Activated CD4-positive, alpha-beta T cell treated with anti-CD3 and anti-CD28 coated beads, Interleukin-2, amount 10 ng/mL, durations not matched to agents 24 days and 14 days (primary cell): ENCODE data around the gene GPALPP1. TPM values are rescaled to one million over a fixed set of nuclear protein-coding genes. Genes with fewer than 3 reads are reported as not detected.
"Not testable (repeated sequence)": the region's sequence is repeated elsewhere in the genome, so short reads cannot be mapped to it uniquely, and the experiment has no call there.

Experiments
- DNase-seq: peaks from one replicate; pipeline ENCODE4 v3.0.0; 2022
- H3K27ac Mint-ChIP-seq: one replicate; pipeline ENCODE4 v1.8.0; 2022; ENCODE audit warnings: mild to moderate bottlenecking, mixed read lengths
- H3K27me3 Mint-ChIP-seq: one replicate; pipeline ENCODE4 v1.8.0; 2022; ENCODE audit warnings: mixed read lengths
- H3K36me3 Mint-ChIP-seq: one replicate; pipeline ENCODE4 v1.8.0; 2022; ENCODE audit warnings: low read depth, mild to moderate bottlenecking, mixed read lengths
- H3K4me1 Mint-ChIP-seq: one replicate; pipeline ENCODE4 v1.8.0; 2021; ENCODE audit warnings: mixed read lengths
- H3K4me3 Mint-ChIP-seq: one replicate; pipeline ENCODE4 v1.8.0; 2022; ENCODE audit warnings: mild to moderate bottlenecking, moderate library complexity, mixed read lengths
- H3K9me3 Mint-ChIP-seq: one replicate; pipeline ENCODE4 v1.8.0; 2021; ENCODE audit warnings: mixed read lengths
- intact Hi-C: fragments of 100-400 bp; cut with micrococcal nuclease; formaldehyde crosslinking; loops from one replicate; pipeline ENCODE4 v1.15.1; 2023
- total RNA-seq: library from RNA; stranded (reverse); gene quantifications from 2 replicates; pipeline ENCODE4 v1.2.3, GENCODE V29; 2022

The GPALPP1 gene, protein sequence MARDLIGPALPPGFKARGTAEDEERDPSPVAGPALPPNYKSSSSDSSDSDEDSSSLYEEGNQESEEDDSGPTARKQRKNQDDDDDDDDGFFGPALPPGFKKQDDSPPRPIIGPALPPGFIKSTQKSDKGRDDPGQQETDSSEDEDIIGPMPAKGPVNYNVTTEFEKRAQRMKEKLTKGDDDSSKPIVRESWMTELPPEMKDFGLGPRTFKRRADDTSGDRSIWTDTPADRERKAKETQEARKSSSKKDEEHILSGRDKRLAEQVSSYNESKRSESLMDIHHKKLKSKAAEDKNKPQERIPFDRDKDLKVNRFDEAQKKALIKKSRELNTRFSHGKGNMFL
- total RNA-seq: 29.1 and 32.3 TPM in 2 replicates

GRCh38 chr13:44989071-44989889, at the start of gene GPALPP1, which contains the start of gene NUFIP1:
Gene GPALPP1 (plus strand): TSS chr13:44989538. CDS start chr13:44989655, 117 bp downstream.
Gene NUFIP1 (minus strand): TSS chr13:44989471. CDS start chr13:44989436, 35 bp downstream.
- H3K9me3 Mint-ChIP-seq: no peaks in the 10 kb centered on the region
- H3K27ac Mint-ChIP-seq: peak within 1 kb of the TSS; percentile 98
- DNase-seq: peak; percentile 98
- H3K27me3 Mint-ChIP-seq: no peaks in the 10 kb centered on the region
- peaks cover 46% of the 10 kb centered on the region for H3K4me1 Mint-ChIP-seq
- peak within 1 kb of the TSS; percentile 99 for H3K4me3 Mint-ChIP-seq
- peaks cover 22% of the 10 kb centered on the region for H3K36me3 Mint-ChIP-seq
- intact Hi-C loops: loop anchor here (1.0 to 5.0 kb wide), 5 partner anchors 71 to 1063 kb away; partner anchors contain the start of gene ZC3H13

GRCh38 chr13:44943411-44943810, 45.9 kb upstream of the GPALPP1 start:
- H3K27ac Mint-ChIP-seq, DNase-seq, H3K27me3 Mint-ChIP-seq, H3K4me1 Mint-ChIP-seq, H3K4me3 Mint-ChIP-seq, intact Hi-C loops, H3K9me3 Mint-ChIP-seq: not testable (repeated sequence)
- peaks cover 20% of the 10 kb centered on the region for H3K36me3 Mint-ChIP-seq

- peaks cover 15% of the 10 kb centered on the region for H3K36me3 Mint-ChIP-seq
- H3K27ac Mint-ChIP-seq: no peak overlapping the region
- H3K27me3 Mint-ChIP-seq: no peaks in the 10 kb centered on the region
- intact Hi-C loops: no loop called here
- no peaks in the 10 kb centered on the region for H3K9me3 Mint-ChIP-seq
- no peaks in the 10 kb centered on the region for H3K4me1 Mint-ChIP-seq
- no peak overlapping the region for H3K4me3 Mint-ChIP-seq
- DNase-seq: no peak
Observed at GRCh38 chr13:44951184-44951583, 38.2 kb upstream of the GPALPP1 start.

DNA sequence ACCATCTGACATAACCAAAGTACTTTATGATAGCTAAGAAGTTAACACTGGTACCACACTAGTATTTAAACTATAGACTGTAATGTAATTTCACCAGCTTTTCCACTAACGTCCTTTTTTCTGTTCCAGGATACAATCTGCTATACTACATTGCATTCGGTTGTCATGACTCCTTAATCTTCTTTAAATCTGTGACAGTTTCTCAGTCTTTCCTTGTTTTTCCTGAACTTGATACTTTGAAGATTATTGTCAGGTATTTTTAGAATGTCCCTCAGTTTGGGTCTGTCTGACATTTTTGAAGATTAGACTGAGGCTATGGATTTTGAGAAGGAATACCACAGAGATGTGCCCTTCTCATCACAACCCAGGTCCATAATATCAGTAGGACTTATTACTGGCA, 36.7 kb upstream of the GPALPP1 start:
- Mint-ChIP-seq H3K9me3 (no peaks in the 10 kb centered on the region), H3K4me1 (no peaks in the 10 kb centered on the region), H3K27me3 (no peaks in the 10 kb centered on the region), H3K36me3 (peaks cover 17% of the 10 kb centered on the region), H3K27ac (no peak overlapping the region), H3K4me3 (no peak overlapping the region)
- intact Hi-C loops: no loop called here
- no peak for DNase-seq

DNA sequence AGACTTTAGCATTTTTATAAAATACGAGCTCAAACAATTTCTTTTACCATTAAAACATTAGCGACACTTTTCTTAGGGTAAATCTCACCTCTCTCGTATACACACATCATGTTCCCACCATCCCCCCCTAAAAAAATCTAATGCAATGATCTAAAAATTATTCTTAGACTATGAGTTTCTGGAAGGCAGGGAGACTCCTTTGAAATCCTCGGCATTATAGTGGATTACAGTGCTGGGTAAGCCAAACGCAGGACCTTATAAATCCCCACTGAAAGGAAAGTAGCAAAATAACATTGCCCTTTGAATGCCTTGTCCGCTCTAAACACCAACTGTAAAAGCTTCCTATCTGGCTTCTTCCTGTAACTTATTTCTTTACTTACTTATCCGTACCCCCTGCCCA, 35.1 kb upstream of the GPALPP1 start:
- H3K9me3 Mint-ChIP-seq: no peaks in the 10 kb centered on the region
- no peak overlapping the region for H3K4me3 Mint-ChIP-seq
- H3K27ac Mint-ChIP-seq: no peak overlapping the region
- intact Hi-C loops: no loop called here
- no peaks in the 10 kb centered on the region for H3K27me3 Mint-ChIP-seq
- peaks cover 16% of the 10 kb centered on the region for H3K36me3 Mint-ChIP-seq
- no peaks in the 10 kb centered on the region for H3K4me1 Mint-ChIP-seq
- no peak for DNase-seq

GRCh38 chr13:44955406-44955805, 33.9 kb upstream of the GPALPP1 start:
- Mint-ChIP-seq H3K4me3 (no peak overlapping the region), H3K9me3 (no peaks in the 10 kb centered on the region), H3K36me3 (peaks cover 12% of the 10 kb centered on the region), H3K4me1 (no peaks in the 10 kb centered on the region), H3K27ac (no peak overlapping the region), H3K27me3 (no peaks in the 10 kb centered on the region)
- DNase-seq: no peak
- intact Hi-C loops: no loop called here

GRCh38 chr13:44961997-44962396, 27.3 kb upstream of the GPALPP1 start:
- Mint-ChIP-seq H3K9me3 (peaks cover 17% of the 10 kb centered on the region), H3K27me3 (no peaks in the 10 kb centered on the region), H3K27ac (no peak overlapping the region), H3K36me3 (peaks cover 52% of the 10 kb centered on the region), H3K4me1 (peaks cover 5% of the 10 kb centered on the region), H3K4me3 (no peak overlapping the region)
- intact Hi-C loops: no loop called here
- no peak for DNase-seq

DNA sequence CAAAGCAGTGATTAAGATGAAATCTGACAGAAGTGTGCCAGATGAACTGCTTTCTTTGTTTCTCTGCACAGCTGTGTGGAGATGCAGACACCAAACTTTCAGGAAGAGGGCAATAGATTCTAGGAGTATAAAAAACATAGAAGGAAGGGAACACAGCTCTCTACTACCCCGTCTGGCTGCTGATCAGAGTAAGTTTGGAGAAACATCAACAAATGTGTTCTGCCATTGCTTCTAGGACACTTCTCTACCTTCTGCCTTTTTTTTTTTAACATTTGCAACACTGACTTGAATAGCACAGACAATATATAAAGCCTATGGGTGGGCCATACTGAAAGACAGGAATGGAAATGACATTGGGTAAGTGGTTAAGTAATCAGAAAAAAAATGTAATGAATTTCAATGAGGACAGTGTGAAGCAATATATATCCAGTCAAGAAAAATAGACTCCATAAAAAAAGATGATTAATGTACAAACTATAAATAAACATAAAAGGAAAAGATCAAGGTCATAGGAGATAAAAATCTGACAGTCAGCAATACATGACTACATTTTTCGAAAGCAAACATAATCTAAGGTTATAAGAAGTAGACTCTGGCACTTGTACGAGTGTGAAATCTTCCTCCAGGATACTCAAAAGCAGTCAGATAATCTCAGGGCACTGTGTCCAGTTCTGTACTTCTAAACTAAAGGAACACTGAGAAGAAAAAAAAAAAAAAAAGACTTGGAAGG, 21.5 kb upstream of the GPALPP1 start:
- Mint-ChIP-seq H3K27ac (no peak overlapping the region), H3K9me3 (peaks cover 9% of the 10 kb centered on the region), H3K27me3 (no peaks in the 10 kb centered on the region), H3K4me1 (peaks cover 5% of the 10 kb centered on the region), H3K4me3 (no peak overlapping the region), H3K36me3 (peaks cover 33% of the 10 kb centered on the region)
- intact Hi-C loops: no loop called here
- DNase-seq: peak; percentile 45

- DNase-seq: no peak
- Mint-ChIP-seq H3K4me1 (peaks cover 5% of the 10 kb centered on the region), H3K27me3 (no peaks in the 10 kb centered on the region), H3K36me3 (peaks cover 29% of the 10 kb centered on the region), H3K4me3 (no peak overlapping the region), H3K27ac (no peak overlapping the region), H3K9me3 (peaks cover 9% of the 10 kb centered on the region)
- intact Hi-C loops: no loop called here
Observed at GRCh38 chr13:44968434-44968815, 20.9 kb upstream of the GPALPP1 start.

- Mint-ChIP-seq H3K4me1 (peaks cover 2% of the 10 kb centered on the region), H3K27me3 (no peaks in the 10 kb centered on the region), H3K27ac (no peak overlapping the region), H3K36me3 (peaks cover 16% of the 10 kb centered on the region), H3K4me3 (no peak overlapping the region), H3K9me3 (peaks cover 4% of the 10 kb centered on the region)
- no peak for DNase-seq
- intact Hi-C loops: loop anchor here (1.0 to 10.0 kb wide), 3 partner anchors 53 to 1065 kb away; no protein-coding TSS in a partner anchor
Observed at GRCh38 chr13:44969551-44970484, 19.5 kb upstream of the GPALPP1 start.

- no peak overlapping the region for H3K4me3 Mint-ChIP-seq
- H3K9me3 Mint-ChIP-seq: no peaks in the 10 kb centered on the region
- DNase-seq: no peak
- intact Hi-C loops: loop anchor here (10.0 kb wide), 1 partner anchor 1067 kb away; no protein-coding TSS in a partner anchor
- H3K36me3 Mint-ChIP-seq: peaks cover 10% of the 10 kb centered on the region
- H3K4me1 Mint-ChIP-seq: no peaks in the 10 kb centered on the region
- H3K27me3 Mint-ChIP-seq: no peaks in the 10 kb centered on the region
- H3K27ac Mint-ChIP-seq: no peak overlapping the region
Observed at GRCh38 chr13:44971656-44972595, 17.4 kb upstream of the GPALPP1 start.

GRCh38 chr13:44972956-44973581, 16.3 kb upstream of the GPALPP1 start:
- DNase-seq: no peak
- Mint-ChIP-seq H3K9me3 (no peaks in the 10 kb centered on the region), H3K27ac (no peak overlapping the region), H3K4me1 (no peaks in the 10 kb centered on the region), H3K36me3 (peaks cover 10% of the 10 kb centered on the region), H3K27me3 (no peaks in the 10 kb centered on the region), H3K4me3 (no peak overlapping the region)
- intact Hi-C loops: loop anchor here (10.0 kb wide), 1 partner anchor 1068 kb away; no protein-coding TSS in a partner anchor
